Stimulated activated naive CD4-positive, alpha-beta T cell treated with Interleukin-2 at 50 U/mL for 16 hours (primary cell): ENCODE results near the gene AGAP6.
"Not testable (repeated sequence)": the region's sequence is repeated elsewhere in the genome, so short reads cannot be mapped to it uniquely, and the experiment has no call there.

Experiments used
- DNase-seq: peaks from one replicate; lab custom pipeline; 2025; lab: John Stamatoyannopoulos, UW

The AGAP6 gene

DNA sequence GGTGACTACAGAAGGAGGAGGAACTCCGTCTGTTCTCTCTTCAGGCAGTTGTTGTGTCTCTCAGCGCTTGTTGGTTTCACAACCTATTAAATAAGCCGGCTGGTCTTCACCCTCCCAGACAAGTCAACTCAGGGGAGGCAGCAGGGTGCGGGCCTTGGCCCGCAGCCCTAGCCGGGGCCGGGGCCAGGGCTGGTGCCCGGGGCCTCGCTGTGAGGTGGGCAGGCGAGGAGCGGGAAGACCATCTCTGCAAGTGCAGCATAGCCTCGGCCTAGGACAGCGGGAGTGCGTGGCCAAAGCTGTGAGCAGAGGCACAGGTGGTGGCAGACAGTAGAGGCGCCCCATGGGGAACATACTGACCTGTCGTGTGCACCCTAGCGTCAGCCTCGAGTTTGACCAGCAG lies at the start of gene AGAP6:
Gene AGAP6, plus strand, starts transcription at position 31 of the 400 bp plus-strand sequence. Its CDS starts 310 bp downstream, at position 341.
- DNase-seq = not testable (repeated sequence)

DNA sequence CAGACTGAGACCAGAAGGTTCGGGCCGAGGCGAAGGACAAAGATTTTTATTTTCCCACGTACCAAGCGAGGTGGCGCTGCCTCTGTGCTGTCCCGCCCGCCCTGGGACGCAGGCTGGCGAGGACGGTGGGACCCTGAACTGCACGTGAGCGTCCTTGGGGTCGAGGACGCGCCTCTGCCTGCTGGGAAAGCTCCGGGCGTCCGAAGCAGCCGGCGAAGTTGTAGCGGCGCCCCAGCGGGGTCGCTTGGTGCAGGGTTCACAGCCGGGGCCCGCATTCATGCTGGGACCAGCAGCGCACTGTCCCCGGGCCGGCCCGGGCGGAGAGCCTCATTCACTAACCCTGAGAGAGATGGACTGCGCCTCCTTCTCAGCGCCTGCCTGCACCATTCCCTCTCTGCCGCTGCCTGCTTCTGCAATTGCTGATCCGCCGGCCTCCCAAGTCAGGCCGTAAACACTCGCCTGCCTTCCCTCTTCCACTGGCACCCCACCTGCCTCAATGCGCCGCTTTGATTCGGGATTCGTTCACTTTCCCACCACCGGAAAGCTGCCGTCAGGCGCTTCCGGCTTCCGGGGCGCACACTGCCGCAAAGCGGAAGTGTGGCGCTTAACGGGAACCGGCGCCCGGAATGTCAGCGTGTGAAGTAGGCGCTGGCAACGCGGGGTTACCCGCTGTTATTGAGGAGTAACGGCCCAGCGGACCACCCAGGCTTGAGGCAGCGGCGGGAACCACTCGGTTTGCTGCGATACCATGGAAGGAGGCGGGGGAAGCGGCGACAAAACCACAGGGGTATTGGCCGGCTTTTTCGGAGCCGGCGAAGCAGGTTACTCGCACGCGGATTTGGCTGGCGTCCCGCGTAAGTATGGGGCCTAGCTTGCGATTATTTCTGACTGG lies 46.5 kb upstream of the AGAP6 start, which contains the start of the genes PARG and TIMM23B:
Gene PARG, minus strand, starts transcription at position 581 of the 892 bp plus-strand sequence. Its CDS starts 302 bp downstream, at position 279.
Gene TIMM23B, plus strand, starts transcription at position 607 of the 892 bp plus-strand sequence. Its CDS starts 142 bp downstream, at position 749.
- DNase-seq = peak; percentile 72

DNA sequence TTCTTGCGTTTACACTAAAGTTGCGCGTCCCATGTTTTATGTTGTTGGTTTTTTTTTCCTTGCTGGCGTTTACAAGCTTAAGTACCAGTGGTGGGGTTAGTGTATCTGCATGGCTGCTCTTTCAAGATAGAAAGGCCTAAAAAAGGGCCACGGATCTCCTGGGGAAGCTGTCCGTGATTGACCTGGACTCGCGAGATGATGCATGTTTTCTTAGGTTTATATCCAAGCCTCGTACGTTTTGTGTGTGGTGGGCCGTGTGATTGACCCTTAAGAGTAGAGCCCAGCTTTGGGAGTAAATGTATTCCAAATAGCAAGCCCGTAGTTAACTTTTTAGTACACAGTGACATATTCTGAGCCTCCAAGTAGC lies 45.9 kb upstream of the AGAP6 start:
- not testable (repeated sequence) for DNase-seq

DNA sequence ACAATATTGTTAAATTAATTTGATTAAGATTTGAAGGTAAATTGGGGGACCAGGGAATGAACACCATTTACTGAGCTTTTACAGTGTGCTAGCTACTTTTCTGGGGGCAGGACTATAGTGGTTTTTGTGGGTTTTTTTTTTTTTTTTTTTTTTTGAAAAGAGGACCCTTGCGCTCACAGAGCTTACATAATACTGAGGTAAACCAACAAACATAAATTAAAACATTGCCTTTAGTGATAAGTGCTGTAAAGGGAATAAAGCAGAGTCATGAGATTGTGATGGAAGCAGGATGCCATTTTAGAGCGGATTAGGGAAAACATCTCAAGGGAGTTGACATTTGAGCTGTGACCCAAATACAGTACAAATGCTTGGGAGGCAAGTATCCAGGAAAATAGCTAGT lies 44.6 kb upstream of the AGAP6 start:
- not testable (repeated sequence) for DNase-seq

DNA sequence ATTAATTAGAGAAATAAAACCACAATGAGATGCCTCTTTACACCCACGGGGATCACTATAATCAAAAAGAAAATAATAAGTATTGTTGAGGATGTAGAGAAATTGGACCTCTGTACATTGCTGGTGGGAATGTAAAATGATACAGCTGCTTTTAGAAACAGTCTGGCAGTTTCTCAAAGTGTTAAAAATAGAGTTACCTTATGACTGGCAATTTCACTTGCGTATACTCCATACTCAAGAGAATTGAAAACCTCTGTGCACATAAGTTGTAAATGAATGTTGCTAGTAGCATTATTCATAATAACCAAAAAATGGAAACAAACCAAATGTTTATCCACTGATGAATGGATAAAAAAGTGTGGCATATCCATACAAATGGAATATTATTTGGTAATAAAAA lies 40.1 kb upstream of the AGAP6 start:
- not testable (repeated sequence) for DNase-seq

DNA sequence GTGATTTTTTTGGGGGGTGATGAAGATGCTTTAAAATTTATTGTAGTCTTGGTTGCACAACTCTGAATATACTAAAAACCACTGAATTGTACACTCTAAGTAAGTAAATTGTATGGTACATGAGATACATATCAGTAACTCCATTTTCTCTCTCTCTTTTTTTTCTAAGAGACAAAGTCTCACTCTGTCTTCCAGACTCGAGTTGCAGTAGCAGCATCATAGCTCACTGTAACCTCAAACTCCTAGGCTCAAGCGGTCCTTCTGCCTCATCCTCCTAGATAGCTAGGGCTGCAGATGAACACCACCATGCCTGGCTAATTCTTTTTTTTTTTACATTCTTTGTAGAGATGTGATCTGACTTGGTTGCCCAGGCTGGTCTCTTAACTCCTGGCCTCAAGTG lies 39.5 kb upstream of the AGAP6 start:
- DNase-seq = not testable (repeated sequence)

DNA sequence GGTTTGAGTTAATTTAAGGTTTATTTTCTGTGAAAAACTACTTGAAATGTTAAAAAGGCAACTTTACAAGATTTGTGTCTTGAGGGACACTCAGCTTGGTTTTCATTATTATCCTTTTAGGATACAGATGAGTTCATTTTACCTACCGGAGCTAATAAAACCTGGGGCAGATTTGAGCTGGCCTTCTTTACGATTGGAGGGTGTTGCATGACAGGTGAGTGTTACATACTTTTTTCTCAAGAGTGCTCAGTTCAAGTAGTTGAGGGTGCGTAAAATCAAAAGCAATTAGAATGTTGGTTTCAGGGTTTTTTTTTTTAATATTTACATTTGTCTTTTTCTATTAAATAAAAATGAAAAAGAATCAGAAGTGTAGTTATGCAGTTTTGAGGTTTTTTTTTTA lies 36.2 kb upstream of the AGAP6 start:
- not testable (repeated sequence) for DNase-seq

DNA sequence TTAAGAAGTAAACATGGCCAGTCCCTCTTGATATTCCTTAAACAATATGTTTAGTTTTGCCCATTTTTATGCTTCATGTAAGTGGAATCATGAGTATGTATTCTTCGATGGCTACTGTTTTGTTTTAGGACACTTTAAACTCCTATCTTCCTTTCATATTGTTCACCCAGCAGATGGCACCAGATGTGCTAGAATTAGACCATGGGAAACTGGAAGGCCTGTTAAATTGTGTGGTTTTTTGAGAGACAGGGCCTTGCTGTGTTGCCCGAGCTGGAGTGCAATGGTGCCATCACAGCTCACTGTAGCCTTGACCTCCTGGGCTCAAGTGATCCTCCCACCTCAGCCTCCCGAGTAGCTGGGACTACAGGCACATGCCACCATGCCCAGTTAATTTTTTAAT lies 35.1 kb upstream of the AGAP6 start:
- not testable (repeated sequence) for DNase-seq

DNA sequence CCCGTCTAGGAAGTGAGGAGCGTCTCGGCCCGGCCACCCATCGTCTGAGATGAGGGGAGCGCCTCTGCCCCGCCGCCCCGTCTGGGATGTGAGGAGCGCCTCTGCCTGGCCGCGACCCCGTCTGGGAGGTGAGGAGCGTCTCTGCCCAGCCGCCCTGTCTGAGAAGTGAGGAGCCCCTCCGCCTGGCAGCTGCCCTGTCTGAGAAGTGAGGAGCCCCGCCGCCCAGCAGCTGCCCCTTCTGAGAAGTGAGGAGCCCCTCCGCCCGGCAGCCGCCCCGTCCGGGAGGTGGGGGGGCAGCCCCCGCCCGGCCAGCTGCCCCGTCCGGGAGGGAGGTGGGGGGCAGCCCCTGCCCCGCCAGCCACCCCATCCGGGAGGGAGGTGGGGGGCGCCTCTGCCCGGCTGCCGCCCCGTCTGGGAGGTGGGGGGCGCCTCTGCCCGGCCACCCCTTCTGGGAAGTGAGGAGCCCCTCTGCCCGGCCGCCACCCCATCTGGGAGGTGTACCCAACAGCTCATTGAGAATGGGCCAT lies 17.8 kb upstream of the AGAP6 start:
- DNase-seq = not testable (repeated sequence)

DNA sequence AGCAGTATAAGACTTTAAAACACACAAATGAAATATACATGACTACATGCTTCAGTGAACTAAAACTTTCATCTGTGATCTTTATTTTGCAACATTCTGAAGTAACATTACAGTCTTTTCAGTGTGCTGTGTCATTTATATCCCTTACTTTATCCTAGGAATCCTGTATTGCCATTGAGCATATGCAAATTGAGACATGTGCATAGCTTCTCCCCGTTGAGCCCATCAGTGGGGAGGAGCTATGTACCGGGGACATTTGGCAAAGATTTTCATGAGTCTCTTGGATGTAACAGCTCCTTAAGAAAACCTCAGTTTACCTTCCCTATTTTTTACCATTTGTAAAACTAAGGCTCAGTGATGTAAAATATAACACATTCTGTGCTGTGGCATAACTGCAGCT lies 16.7 kb upstream of the AGAP6 start:
- not testable (repeated sequence) for DNase-seq

DNA sequence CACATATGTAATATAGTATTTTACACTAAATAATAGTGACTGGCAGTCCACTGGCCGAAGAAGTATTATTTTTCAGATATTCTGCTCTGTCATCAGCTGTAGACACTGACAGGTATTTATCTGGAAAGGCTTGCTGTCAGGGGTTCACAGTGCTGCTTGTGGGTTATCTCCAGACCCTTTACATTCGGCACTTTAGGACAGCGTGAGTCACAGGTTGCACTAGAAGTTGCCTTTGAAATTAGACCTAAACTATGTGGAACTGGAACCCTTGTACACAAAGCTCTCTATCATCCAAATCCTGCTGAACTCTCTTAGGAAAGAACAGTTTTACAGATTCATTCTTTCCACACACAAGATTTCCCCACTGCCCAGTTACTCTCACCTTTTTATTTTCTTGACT lies 16.1 kb upstream of the AGAP6 start:
- DNase-seq = not testable (repeated sequence)

DNA sequence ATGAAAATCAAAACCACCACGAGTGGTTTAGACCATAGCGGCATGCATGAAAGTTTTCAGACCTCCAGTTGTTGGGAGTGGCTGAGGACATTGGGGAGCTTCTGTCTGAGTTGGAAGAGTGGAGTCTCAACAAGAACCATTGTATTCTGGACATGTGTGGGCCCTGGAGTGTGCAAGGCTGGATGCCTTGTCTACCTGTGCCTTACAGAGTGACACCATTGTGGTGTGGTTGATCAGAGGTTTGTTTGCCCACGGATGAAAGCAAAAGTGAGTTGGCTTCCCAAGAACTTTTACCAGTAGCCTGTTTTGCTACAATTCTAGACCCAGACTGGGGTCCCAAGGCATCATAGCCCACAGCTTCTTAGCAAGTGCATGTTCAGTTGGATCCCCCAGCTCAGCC lies 10.4 kb upstream of the AGAP6 start:
- DNase-seq = not testable (repeated sequence)

DNA sequence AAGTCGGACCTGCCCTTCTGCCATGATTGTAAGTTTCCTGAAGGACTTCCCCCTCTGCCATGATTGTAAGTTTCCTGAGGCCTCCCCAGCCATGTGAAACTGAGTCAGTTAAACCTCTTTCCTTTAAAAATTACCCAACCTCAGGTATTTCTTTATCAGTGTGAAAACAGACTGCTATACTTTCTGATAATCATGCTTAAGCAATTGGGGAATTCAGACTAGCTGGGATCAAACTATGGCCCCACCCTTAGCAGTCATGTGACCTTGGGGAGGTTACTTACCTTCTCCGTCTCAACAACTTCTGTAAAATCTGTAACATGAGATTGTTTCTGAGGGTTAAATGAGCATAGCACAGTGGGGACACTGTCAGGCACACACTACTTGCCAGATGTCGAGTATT lies 999 bp upstream of the AGAP6 start:
- not testable (repeated sequence) for DNase-seq

DNA sequence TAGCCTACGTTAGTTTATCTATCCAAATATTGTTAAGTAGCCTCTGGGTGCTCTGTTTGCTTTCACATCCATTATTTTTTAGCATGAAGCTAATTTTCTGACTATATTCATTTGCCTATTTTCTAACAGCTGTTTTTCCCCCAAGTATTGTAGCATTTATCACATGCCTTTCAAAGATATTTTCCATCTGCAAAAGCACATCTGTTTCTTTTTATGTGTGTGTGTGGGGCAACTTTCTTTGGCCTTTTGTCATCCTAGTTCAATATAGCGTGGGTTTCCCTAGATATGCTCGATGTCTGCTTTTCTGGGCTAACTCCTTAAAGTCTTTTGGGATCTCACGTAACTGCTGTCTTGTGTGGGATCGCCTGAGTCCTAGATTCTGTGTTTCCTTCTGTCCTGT lies 7.1 kb downstream of the AGAP6 start:
- DNase-seq = not testable (repeated sequence)

DNA sequence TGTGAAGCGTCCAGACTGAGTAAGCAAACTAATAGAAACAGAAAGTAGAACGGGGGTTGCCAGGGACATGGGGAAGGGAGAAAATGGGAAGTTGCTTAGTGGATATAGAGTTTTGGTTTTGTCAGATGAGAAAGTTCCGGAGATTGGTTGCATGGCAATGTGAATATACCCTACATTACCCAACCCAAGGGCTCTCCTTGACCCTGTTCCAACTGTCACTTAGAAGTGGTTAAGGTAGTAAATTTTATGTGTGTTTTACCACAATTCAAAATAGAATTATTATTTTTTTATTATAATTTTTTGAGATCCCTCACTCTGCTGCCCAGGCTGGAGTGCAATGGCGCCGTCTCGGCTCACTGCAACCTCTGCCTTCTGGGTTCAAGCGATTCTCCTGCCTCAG lies 25.8 kb downstream of the AGAP6 start:
- not testable (repeated sequence) for DNase-seq

DNA sequence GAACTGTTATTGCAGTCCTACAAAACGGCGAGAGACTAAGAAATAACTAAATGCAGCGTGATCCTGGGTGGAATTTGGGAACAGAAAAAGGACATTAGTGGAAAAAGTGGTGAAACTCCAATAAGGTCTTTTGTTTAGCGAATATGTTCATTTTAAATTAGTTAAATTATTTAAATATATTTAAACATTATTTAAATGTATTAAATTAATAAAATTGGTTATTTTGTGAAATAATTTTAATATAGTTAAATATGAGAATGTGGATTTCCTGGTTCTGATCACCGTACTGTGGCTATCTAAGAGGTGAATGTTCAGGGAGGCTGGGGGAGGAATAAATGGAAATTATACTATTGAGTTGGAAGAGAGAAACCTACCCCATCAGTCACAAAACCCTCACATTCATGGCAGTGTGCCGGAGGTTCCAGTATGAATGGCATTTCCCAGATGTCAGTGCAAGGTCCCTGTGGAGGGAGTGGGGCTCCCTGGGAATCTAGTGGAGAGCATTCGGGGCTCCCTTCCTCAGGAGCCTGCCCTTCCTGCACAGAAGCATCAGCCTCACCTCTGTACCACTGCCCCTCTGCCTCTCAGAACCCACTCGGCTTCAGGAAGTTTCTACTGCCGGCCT lies 27.5 kb downstream of the AGAP6 start:
- DNase-seq = not testable (repeated sequence)

DNA sequence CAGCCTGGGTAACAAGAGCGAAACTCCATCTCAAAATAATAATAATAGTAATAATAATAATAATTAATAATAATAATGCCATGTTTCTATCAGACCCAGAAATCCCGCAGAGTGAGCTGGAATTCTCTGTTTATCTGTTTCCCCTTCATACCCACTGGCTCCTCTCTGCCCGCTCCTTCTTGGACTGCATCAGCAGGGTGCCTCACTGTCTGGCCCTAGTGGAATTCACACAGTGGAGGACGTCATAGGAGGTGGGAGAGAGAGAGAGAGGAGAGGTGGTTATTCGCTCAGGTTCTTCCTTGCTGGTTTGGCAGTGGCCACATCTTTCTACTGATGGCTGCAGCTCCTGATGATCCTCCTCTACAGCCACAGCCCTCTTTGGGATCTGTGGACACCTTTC lies 28.7 kb downstream of the AGAP6 start:
- not testable (repeated sequence) for DNase-seq

DNA sequence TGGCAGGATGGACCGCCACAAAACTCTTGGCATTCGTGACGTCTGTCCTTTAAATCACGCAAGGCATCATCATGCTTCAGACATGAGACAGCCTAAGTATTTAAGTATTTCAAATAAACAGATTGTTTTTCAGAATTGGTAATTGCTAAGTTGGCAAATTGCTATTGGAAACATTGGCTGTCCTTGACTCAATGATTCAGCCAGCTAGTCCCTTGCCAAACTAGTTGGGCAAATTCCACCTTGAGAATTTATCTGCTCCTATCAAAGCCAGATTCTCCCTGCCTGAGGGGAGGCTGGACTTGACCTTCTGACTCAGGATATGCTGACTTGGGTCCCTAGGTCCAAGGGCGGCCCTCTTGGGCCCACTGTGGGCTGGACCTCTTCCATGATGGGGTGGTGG lies 29.4 kb downstream of the AGAP6 start:
- DNase-seq = not testable (repeated sequence)

DNA sequence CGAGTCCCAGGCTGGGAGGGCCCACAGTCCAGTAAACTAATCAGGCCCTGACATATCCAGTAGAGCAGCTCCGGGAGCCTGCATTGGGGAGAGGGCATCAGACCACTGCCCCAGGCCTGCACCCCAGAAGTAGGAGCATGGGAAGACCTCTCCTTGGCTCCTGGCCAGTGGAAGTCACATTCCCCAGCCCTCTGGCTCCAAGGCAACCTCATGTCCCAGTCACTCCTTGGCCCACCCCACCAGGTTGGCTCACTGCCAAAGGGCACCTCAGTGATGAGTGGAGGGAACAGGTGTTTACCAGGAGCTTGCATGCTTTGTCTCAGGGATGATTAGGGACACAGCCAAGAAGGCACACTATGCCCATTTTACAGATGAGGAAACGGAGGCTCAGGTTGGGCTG lies 31.1 kb downstream of the AGAP6 start:
- DNase-seq = not testable (repeated sequence)

DNA sequence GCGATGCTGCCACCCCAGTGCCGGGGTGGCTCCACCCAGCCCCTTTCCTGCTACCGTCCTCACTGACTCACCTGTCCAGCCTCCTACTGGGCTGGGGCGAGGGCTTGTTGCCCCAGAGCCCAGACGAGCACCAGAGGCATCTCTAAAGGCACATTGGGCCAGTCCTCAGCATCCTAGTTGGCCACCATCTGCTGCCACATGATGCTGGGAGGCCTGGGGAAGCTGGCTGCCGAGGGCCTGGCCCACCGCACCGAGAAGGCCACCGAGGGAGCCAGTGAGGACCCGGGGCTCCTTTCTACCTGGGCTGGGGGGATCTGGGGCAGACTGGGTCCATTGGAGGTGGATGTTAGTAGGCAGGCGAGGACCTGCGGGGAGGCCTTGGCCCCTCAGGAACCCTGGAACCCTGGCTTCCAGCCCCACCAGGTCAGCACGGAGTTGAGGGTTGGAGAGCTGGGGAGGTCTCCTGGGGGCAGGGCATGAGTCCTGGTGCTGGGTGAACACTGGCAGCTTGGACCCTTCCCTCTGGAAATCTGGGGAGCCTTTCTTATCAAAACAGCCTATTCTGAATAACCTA lies 32.3 kb downstream of the AGAP6 start:
- not testable (repeated sequence) for DNase-seq

DNA sequence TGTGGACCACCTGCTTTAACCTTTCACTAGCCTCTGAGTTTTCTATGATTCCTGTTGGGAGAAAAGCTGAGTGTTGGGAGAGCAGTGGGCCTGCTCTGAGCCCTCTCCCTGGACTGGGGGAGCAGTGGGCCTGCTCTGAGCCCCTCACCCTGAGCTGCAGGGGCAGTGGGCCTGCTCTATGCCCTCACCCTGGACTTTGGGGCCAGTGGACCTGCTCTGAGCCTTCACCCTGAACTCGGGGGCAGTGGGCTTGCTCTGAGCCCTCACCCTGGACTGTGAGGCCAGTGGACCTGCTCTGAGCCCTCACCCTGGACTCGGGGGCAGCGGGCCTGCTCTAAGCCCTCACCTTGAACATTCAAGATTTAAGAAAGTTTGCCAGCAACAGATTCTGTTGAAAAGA lies 33.4 kb downstream of the AGAP6 start:
- DNase-seq = no peak

DNA sequence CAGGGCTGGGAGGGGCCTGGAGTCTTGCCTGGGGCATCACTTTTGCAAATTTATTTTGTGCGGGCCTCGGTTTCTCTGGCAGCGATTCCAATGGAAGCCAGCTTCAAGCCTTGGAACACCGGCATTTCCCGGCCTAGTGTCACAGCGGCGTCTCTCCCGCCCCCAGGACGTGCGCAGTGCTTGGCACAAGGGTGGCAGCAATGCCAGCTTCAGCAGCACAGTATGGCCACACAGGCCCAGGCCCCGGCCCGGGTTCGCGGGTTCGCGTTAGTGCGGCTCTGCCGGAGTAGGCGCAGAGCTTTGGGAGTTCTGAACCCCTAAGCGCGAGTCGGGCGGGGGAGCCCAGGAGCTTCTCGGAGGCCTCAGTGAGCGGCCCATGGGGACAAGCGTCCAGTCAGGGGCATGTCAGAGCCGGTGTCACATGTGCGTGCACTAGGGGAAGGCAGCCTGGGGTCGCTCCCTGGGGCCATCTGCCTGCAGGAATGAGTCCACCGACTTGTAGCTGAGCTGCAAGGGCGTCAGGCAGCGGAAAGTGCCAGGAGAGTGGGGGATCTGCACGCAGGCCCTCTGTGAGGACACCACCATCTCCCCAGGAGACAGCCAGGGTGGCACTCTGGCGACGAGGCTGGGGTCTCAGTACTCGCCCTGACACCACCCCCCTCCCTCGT lies 36.6 kb downstream of the AGAP6 start:
- DNase-seq = not testable (repeated sequence)
